Measurements from ENCODE around the gene PACS2.

DNA sequence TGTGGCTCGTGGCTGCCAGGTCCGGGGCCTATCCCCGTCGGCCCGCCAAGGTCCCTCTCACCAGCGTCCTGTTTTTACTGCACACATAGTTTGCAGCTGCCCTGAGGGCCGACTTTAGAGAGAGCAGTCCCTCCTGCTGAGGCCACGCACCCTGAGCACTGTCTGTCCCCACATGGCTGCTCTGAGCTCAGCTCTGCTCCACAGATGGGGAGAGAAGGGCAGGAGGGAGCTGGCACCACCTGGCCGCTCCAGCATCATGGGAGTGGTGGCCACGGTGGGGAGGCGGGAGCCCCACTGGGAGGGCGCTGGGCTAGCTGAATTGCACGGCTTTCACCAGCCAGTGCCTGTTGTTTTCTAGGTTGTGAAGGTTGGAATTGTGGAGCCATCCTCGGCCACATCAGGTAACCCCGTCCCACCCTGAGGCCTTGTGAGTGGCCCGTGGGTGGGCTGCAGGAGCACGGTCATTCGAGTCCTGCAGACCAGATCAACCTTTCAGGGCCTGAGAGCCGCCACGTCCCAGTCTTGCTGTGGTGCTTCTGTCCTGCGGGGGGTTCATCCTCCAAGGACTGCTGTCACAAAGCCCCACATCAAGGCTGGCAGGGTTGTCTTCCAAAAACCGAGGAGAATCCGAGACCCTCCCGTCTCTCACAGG lies 76.4 kb downstream of the PACS2 start:
- TF ChIP-seq CTCF (IDR thresholded peaks at IDR 0.05; ENCODE audit: low read depth, low read length) (no peak), POLR2A (IDR thresholded peaks at IDR 0.05; ENCODE audit: extremely low read depth, insufficient read length) (no peak)
